Putamen (tissue), 1 donor: ENCODE results near the gene CCDC186.

Source experiments
- DNase-seq: peaks from one replicate; pipeline ENCODE4 v3.0.0-alpha.2; 2016; ENCODE audit warnings: low spot score

The CCDC186 gene

GRCh38 chr10:114173921-114174694 lies at the start of gene CCDC186:
Gene CCDC186 (minus strand): TSS chr10:114174203. CDS start chr10:114163268, 10,935 bp downstream.
- peak; percentile 89 for DNase-seq

GRCh38 chr10:114223066-114223465 lies 49.1 kb upstream of the CCDC186 start:
- DNase-seq = no peak

- DNase-seq = no peak
Observed at GRCh38 chr10:114221235-114221634, 47.2 kb upstream of the CCDC186 start.

- DNase-seq = no peak
Observed at GRCh38 chr10:114220281-114220680, 46.3 kb upstream of the CCDC186 start.

GRCh38 chr10:114215033-114215432 lies 41.0 kb upstream of the CCDC186 start:
- DNase-seq = no peak

- DNase-seq = no peak
Observed at GRCh38 chr10:114212153-114212552, 38.1 kb upstream of the CCDC186 start.

GRCh38 chr10:114208351-114208750 lies 34.3 kb upstream of the CCDC186 start:
- DNase-seq = no peak

- no peak for DNase-seq
Observed at GRCh38 chr10:114207349-114207748, 33.3 kb upstream of the CCDC186 start.

GRCh38 chr10:114206902-114207301 lies 32.9 kb upstream of the CCDC186 start:
- no peak for DNase-seq

- DNase-seq = no peak
Observed at GRCh38 chr10:114202812-114203211, 28.8 kb upstream of the CCDC186 start.

- no peak for DNase-seq
Observed at GRCh38 chr10:114199239-114199638, 25.2 kb upstream of the CCDC186 start.

GRCh38 chr10:114195079-114195478 lies 21.1 kb upstream of the CCDC186 start:
- DNase-seq = no peak

GRCh38 chr10:114189700-114190099 lies 15.7 kb upstream of the CCDC186 start:
- no peak for DNase-seq

GRCh38 chr10:114188900-114189299 lies 14.9 kb upstream of the CCDC186 start:
- DNase-seq = no peak

- DNase-seq = no peak
Observed at GRCh38 chr10:114188001-114188400, 14.0 kb upstream of the CCDC186 start.

- no peak for DNase-seq
Observed at GRCh38 chr10:114184276-114184675, 10.3 kb upstream of the CCDC186 start.

- DNase-seq = no peak
Observed at GRCh38 chr10:114183563-114183962, 9.6 kb upstream of the CCDC186 start.

- DNase-seq = no peak
Observed at GRCh38 chr10:114181971-114182370, 8.0 kb upstream of the CCDC186 start.

- DNase-seq = no peak
Observed at GRCh38 chr10:114180937-114181336, 6.9 kb upstream of the CCDC186 start.

GRCh38 chr10:114179747-114180146 lies 5.7 kb upstream of the CCDC186 start:
- no peak for DNase-seq

GRCh38 chr10:114179148-114179547 lies 5.1 kb upstream of the CCDC186 start, which contains the start of gene TDRD1:
Gene TDRD1 (plus strand): TSS chr10:114179353. CDS start chr10:114187832, 8,479 bp downstream.
- no peak for DNase-seq

- DNase-seq = no peak
Observed at GRCh38 chr10:114176511-114176910, 2.5 kb upstream of the CCDC186 start.

GRCh38 chr10:114175667-114176066 lies 1.7 kb upstream of the CCDC186 start:
- DNase-seq = no peak

GRCh38 chr10:114174695-114175188 lies 739 bp upstream of the CCDC186 start:
- DNase-seq = no peak
